Esophagus muscularis mucosa (tissue), 4 donors: ENCODE results near the gene TIMM10. TPM values are rescaled to one million over a fixed set of nuclear protein-coding genes. Genes with fewer than 3 reads are reported as not detected.

Experiments used
- DNase-seq: peaks from one replicate; pipeline ENCODE4 v3.0.0-alpha.2; 2017; ENCODE audit errors: extremely low spot score
- H3K27ac ChIP-seq, 4 donors: fragments of 200-600 bp; sonication (generic); replicated peaks in 1 of 4; 1 replicate in 3 of 4; 2 replicates in 1 of 4; pipeline ENCODE4 v1.5.1; 2016 to 2019; ENCODE audit warnings: mild to moderate bottlenecking in 1 of 4
- H3K27me3 ChIP-seq, 4 donors: fragments of 200-600 bp; sonication (generic); one replicate each; pipeline versions ENCODE4 v1.5.1 to v1.6.0; 2016 to 2019
- H3K36me3 ChIP-seq, 4 donors: fragments of 200-600 bp; sonication (generic); one replicate each; pipeline ENCODE4 v1.5.1; 2016 to 2019
- H3K4me1 ChIP-seq, 4 donors: fragments of 200-600 bp; sonication (generic); one replicate each; pipeline ENCODE4 v1.5.1; 2016 to 2019
- H3K4me3 ChIP-seq, 4 donors: fragments of 200-600 bp; sonication (generic); 1 replicate in 2 of 4; 2 replicates in 2 of 4; pipeline ENCODE4 v1.5.1; 2016 to 2019; ENCODE audit warnings: mild to moderate bottlenecking in 4 of 4, moderate library complexity in 1 of 4
- H3K9me3 ChIP-seq, 4 donors: fragments of 200-600 bp; sonication (generic); 1 replicate in 3 of 4; 2 replicates in 1 of 4; pipeline ENCODE4 v1.5.1; 2016 to 2019
- EP300 ChIP-seq: sonication (generic); formaldehyde crosslinking; IDR thresholded peaks from one replicate; pipeline ENCODE4 v1.6.1; 2017; ENCODE audit warnings: antibody characterized with exemption
- POLR2A ChIP-seq: fragments of 450-650 bp; IDR thresholded peaks from one replicate; pipeline ENCODE4 v1.6.1; 2017; ENCODE audit warnings: antibody characterized with exemption, moderate library complexity, mild to moderate bottlenecking, low read depth
- POLR2AphosphoS5 ChIP-seq, 2 donors: sonication (generic); formaldehyde crosslinking; IDR thresholded peaks; one replicate each; pipeline ENCODE4 v1.6.1; 2017; ENCODE audit warnings: antibody characterized with exemption in 2 of 2
- WGBS: methylation state at CpG from one replicate; pipeline ENCODE4 v1.1.5; 2018; 5-methylcytosine and 5-hydroxymethylcytosine counted together
- intact Hi-C: fragments of 100-400 bp; cut with DNase I; formaldehyde crosslinking; loops from one replicate; pipeline ENCODE4 v1.15.1; 2023
- total RNA-seq, 4 donors: library from RNA; depleted of rRNA; stranded (reverse); fragments of >200 nt; gene quantifications; one replicate each; pipeline versions ENCODE4 v1.1.0 to v1.2.1, GENCODE V29; 2016
- TF ChIP-seq, protein P1 (sequence below), 3 experiments: fragments of 200-600 bp in 2 of 3; fragments of 450-650 bp in 1 of 3; sonication (generic) in 2 of 3; IDR thresholded peaks; one replicate each; pipeline ENCODE4 v1.5.1; 2017 to 2019; ENCODE audit warnings: antibody characterized with exemption in 3 of 3, mild to moderate bottlenecking in 2 of 3, moderate library complexity in 1 of 3

TIMM10 gene
- total RNA-seq, result 10 to 100 TPM; 41.9 to 49.1 (median 43.1) TPM

DNA sequence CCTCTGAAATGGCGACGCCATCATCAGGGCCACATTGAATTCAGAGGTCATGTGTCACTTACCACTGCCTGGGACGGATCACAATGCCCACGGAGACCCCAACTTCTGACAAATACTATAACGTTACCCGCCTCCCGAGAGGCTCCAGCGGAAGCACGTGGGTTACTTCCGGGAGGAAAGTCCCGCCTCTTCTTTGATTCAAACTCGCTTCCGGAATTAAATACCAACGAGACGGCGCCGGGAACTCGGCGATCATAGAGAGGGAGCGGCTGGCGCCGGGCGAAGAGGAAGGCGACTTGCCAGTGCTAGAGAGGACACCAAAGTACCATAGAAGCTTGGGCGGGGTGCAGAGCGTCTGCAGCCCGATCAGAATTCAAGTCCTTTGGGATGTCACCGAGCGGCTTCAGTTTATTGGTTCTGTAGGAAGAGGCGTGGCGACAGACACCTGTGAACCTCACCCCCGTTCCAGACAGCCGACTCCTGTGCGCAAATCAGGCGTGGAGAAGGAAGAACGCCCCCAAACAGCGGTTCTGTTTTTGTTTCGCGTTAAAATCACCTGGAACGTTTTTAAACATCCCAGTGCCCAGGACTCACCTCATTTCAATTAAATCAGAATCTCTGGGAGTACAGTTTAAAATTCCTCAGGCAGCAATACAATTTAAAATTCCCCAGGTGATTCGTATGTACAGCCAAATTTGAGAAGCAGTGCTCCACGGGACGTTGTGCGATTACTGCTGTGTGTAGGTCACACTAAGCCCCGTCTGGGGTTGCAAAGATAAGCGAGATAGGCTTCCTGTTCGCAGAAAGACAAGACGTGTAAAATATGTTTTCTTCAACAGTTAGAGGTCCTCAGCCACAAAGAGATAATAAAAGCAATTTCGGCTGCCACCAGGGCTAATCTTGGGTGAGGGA, at the start of gene TIMM10:
Gene TIMM10, minus strand, starts transcription at position 159 of the 912 bp plus-strand sequence. CDS start 565 bp downstream, outside the sequence.
- Histone ChIP-seq H3K9me3 (no peaks in the 10 kb centered on the region), H3K36me3 (peaks cover 0 to 19% (median 12%) of the 10 kb centered on the region in 4 donors), H3K27me3 (no peaks in the 10 kb centered on the region), H3K4me1 (peaks cover 13 to 23% (median 21%) of the 10 kb centered on the region in 4 donors), H3K4me3 (peak within 1 kb of the TSS; percentile 57 to 80 (median 69)), H3K27ac (peak within 1 kb of the TSS; percentile 65 to 75 (median 70))
- WGBS, result under 1% methylated on average over 28 of the region's 49 CpGs
- intact Hi-C loops, result no loop called here
- peak; percentile 99 for DNase-seq
- peak; percentile 84 to 93 for TF ChIP-seq POLR2AphosphoS5 (IDR thresholded peaks at IDR 0.05)
- no peak for TF ChIP-seq POLR2A

- 69% methylated on average over 3 of the region's 4 CpGs for WGBS
- no peak for DNase-seq
- H3K27ac ChIP-seq, result no peak overlapping the region
- peaks cover 0 to 8% (median 5%) of the 10 kb centered on the region in 4 donors for H3K4me1 ChIP-seq
- H3K36me3 ChIP-seq, result no peaks in the 10 kb centered on the region
- no peak overlapping the region for H3K4me3 ChIP-seq
- H3K9me3 ChIP-seq, result no peaks in the 10 kb centered on the region
- TF ChIP-seq POLR2AphosphoS5 (IDR thresholded peaks at IDR 0.05), result no peak
- TF ChIP-seq, protein P1, sequence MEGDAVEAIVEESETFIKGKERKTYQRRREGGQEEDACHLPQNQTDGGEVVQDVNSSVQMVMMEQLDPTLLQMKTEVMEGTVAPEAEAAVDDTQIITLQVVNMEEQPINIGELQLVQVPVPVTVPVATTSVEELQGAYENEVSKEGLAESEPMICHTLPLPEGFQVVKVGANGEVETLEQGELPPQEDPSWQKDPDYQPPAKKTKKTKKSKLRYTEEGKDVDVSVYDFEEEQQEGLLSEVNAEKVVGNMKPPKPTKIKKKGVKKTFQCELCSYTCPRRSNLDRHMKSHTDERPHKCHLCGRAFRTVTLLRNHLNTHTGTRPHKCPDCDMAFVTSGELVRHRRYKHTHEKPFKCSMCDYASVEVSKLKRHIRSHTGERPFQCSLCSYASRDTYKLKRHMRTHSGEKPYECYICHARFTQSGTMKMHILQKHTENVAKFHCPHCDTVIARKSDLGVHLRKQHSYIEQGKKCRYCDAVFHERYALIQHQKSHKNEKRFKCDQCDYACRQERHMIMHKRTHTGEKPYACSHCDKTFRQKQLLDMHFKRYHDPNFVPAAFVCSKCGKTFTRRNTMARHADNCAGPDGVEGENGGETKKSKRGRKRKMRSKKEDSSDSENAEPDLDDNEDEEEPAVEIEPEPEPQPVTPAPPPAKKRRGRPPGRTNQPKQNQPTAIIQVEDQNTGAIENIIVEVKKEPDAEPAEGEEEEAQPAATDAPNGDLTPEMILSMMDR (IDR thresholded peaks at IDR 0.05), result no peak
- TF ChIP-seq EP300, result no peak
- no peak for TF ChIP-seq POLR2A
- intact Hi-C loops, result no loop called here
- no peaks in the 10 kb centered on the region for H3K27me3 ChIP-seq
Observed at GRCh38 chr11:57574061-57574460, 43.5 kb upstream of the TIMM10 start.

GRCh38 chr11:57571606-57572005, 41.1 kb upstream of the TIMM10 start:
- H3K9me3 ChIP-seq, result no peaks in the 10 kb centered on the region
- H3K27ac ChIP-seq, result no peak overlapping the region
- H3K27me3 ChIP-seq, result no peaks in the 10 kb centered on the region
- H3K36me3 ChIP-seq, result no peaks in the 10 kb centered on the region
- DNase-seq, result no peak
- intact Hi-C loops, result no loop called here
- 78% methylated on average over 2 of the region's 2 CpGs for WGBS
- no peak overlapping the region for H3K4me3 ChIP-seq
- TF ChIP-seq EP300, result no peak
- TF ChIP-seq, protein P1 (IDR thresholded peaks at IDR 0.05), result no peak
- H3K4me1 ChIP-seq, result peaks cover 9 to 27% (median 19%) of the 10 kb centered on the region in 4 donors

DNA sequence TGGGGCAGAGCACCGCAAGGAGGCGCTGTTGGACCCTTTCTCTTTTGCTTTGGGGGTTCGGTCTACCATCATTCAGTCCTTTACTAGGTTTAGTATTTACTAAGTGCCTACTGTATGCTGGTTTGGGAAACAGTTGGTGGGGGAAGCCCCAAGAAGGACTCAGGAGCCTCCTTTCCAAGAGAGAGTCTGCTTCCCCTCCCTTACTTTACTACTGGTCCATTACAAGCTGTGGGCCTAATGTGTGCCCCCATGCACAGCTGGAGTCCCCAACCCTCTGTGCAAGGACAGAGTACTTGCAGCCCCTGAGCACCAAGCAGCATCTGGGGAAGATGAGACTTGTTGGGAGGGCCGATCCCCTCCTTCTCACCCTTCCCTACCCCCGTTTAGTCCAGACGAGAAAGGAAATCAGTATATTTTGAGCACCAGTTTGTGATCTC, 37.8 kb upstream of the TIMM10 start:
- Histone ChIP-seq H3K4me1 (peaks cover 17 to 45% (median 35%) of the 10 kb centered on the region in 4 donors), H3K36me3 (no peaks in the 10 kb centered on the region), H3K27ac (peak overlapping the region; percentile 82 to 89 (median 85)), H3K4me3 (peak overlapping the region; percentile 70 to 97 (median 90)), H3K9me3 (no peaks in the 10 kb centered on the region), H3K27me3 (no peaks in the 10 kb centered on the region)
- WGBS, result 32% methylated on average over 6 of the region's 6 CpGs
- peak in 1 of 2 donors; percentile 51 for TF ChIP-seq POLR2AphosphoS5 (IDR thresholded peaks at IDR 0.05)
- TF ChIP-seq EP300, result no peak
- no peak for TF ChIP-seq POLR2A
- TF ChIP-seq, protein P1 (IDR thresholded peaks at IDR 0.05), result peak in 2 of 3 experiments; percentile 83 to 85
- intact Hi-C loops, result loop anchor here (1.0 to 10.0 kb wide), 3 partner anchors 20 to 226 kb away; no protein-coding TSS in a partner anchor
- DNase-seq, result peak; percentile 96
